Ovary (tissue), 9 donors: ENCODE measurements around the gene CRMP1. TPM values are rescaled to one million over a fixed set of nuclear protein-coding genes. Genes with fewer than 3 reads are reported as not detected.

ENCODE experiments used
- DNase-seq, 5 donors: peaks; one replicate each; pipeline ENCODE4 v3.0.0-alpha.2; 2019 to 2020
- H3K27ac ChIP-seq, 2 donors: fragments of 200-600 bp; one replicate each; pipeline versions ENCODE4 v1.5.1 to v1.8.0; 2019 to 2022
- H3K27me3 ChIP-seq: fragments of 200-600 bp; one replicate; pipeline ENCODE4 v1.8.0; 2022
- H3K36me3 ChIP-seq: fragments of 200-600 bp; sonication (generic); one replicate; pipeline ENCODE4 v1.5.1; 2019
- H3K4me1 ChIP-seq: one replicate; pipeline ENCODE4 v1.8.1; 2013; ENCODE audit warnings: mild to moderate bottlenecking, moderate library complexity; ENCODE audit not compliant: insufficient read depth
- H3K4me3 ChIP-seq: fragments of 200-600 bp; sonication (generic); one replicate; pipeline ENCODE4 v1.5.1; 2017
- H3K9me3 ChIP-seq, 2 donors: fragments of 200-600 bp in 1 of 2; sonication (generic) in 1 of 2; one replicate each; pipeline versions ENCODE4 v1.5.1 to v1.8.1; 2013 to 2019; ENCODE audit warnings: mild to moderate bottlenecking in 1 of 2, moderate library complexity in 1 of 2
- EP300 ChIP-seq: sonication (generic); formaldehyde crosslinking; IDR thresholded peaks from one replicate; pipeline ENCODE4 v1.6.1; 2017; ENCODE audit warnings: antibody characterized with exemption
- POLR2A ChIP-seq: fragments of 450-650 bp; IDR thresholded peaks from one replicate; pipeline ENCODE4 v1.6.1; 2017; ENCODE audit warnings: antibody characterized with exemption, mild to moderate bottlenecking, moderate library complexity
- WGBS, 3 donors: extraction: QIAGEN DNeasy Blood & Tissue Kit in 1 of 3; methylation state at CpG; one replicate each; pipeline versions ENCODE4 v1.1.5 to v1.1.7; 2013 to 2017; 5-methylcytosine and 5-hydroxymethylcytosine counted together
- intact Hi-C, 4 donors: fragments of 100-400 bp; cut with DNase I; formaldehyde crosslinking; loops; one replicate each; pipeline versions ENCODE4 v1.11.0 to v1.15.1; 2022 to 2023
- polyA plus RNA-seq, 2 donors: library from polyadenylated mRNA; stranded (reverse); fragments of 200-250 nt in 1 of 2; fragments of 350-450 nt in 1 of 2; fragmentation: Illumina TruSeq in 1 of 2; extraction: RNeasy Lipid Tissue Mini Kit (QIAGEN cat#74804) in 1 of 2; gene quantifications; one replicate each; pipeline ENCODE4 v1.2.3, GENCODE V29; 2013 to 2014
- total RNA-seq, 7 donors: library from RNA; depleted of rRNA in 2 of 7; stranded (reverse); fragments of >200 nt in 2 of 7; fragmentation: NEBNext Ultra II Directional in 3 of 7; extraction: Animal tissue kit (Norgen Biotek cat#: 25700) in 3 of 7; gene quantifications; one replicate each; pipeline versions ENCODE4 v1.1.0 to v1.2.4, GENCODE V29; 2016 to 2023
- TF ChIP-seq, protein P1 (sequence below), 3 donors: fragments of 450-650 bp in 2 of 3; fragments of 200-600 bp in 1 of 3; IDR thresholded peaks; one replicate each; pipeline versions ENCODE4 v1.5.1 to v1.8.0; 2016 to 2022; ENCODE audit warnings: antibody characterized with exemption in 3 of 3, mild to moderate bottlenecking in 1 of 3
- donor health status: DM: no; HTN: no; CAD: no; lungs with moderate emphysema.
- donor health status: DM: no; HTN: no; CAD: no.
- donor health status: Bipolar disorder and iron deficiency.
- donor health status: DM: yes; HTN: yes; CAD: no.
- donor health status: DM: no; HTN: no; CAD: no.
- donor health status: DM: yes; HTN: yes; CAD: no.

CRMP1 gene
- total and polyA plus RNA-seq, 9 donors: 1.2 to 5.5 (median 4.2) TPM

DNA sequence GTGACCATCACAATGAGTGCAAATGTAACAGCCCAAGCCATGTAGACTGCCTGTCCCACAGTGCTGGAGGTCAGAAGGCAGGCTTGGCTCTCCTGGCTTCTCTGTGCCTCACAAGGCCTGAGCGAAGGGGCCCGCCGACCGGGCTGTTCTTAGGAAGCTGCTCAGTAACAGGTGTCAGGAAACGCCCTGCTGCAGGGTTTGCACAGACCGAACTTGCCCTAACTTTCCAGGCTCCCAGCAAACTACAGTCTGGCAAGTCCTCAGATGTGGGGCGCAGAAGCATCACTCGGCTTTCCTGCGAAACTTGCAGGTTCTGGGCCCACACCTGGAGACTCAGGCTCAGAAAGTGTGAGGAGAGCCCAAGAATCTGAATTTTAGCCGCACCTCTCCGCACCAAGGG is 87.6 kb downstream of the CRMP1 start:
- peaks cover 7% of the 10 kb centered on the region for H3K36me3 ChIP-seq
- no peak for DNase-seq

DNA sequence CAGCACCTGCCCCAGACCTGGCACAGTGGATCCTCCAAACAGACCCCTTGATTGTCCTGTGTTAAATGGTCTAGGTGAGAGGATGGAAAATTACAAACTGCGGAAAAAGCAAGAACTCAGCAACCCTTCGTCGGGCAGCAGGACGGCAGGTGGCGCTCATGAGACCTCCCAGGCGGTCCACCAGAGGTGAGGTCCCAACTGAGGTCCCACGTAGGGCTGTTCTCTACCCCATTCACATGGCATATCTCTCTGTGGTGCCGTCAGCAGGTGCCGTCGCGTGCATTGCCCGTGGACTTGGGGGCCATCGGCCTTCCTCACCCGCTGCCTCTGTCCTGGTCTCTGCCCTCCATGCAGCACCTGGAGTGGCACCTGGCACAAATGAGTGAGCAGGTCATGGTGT is 88.2 kb downstream of the CRMP1 start:
- no peaks in the 10 kb centered on the region for H3K9me3 ChIP-seq
- 89 to 92% (median 90%) methylated on average over 14 of the region's 14 CpGs for WGBS, 3 donors
- intact Hi-C loops: no loop called here
- no peak for DNase-seq
- H3K36me3 ChIP-seq: peaks cover 3% of the 10 kb centered on the region
- no peak overlapping the region for H3K4me3 ChIP-seq
- H3K4me1 ChIP-seq: no peaks in the 10 kb centered on the region
- H3K27ac ChIP-seq: no peak overlapping the region
- TF ChIP-seq POLR2A (no peak), EP300 (no peak)
- TF ChIP-seq, protein P1, sequence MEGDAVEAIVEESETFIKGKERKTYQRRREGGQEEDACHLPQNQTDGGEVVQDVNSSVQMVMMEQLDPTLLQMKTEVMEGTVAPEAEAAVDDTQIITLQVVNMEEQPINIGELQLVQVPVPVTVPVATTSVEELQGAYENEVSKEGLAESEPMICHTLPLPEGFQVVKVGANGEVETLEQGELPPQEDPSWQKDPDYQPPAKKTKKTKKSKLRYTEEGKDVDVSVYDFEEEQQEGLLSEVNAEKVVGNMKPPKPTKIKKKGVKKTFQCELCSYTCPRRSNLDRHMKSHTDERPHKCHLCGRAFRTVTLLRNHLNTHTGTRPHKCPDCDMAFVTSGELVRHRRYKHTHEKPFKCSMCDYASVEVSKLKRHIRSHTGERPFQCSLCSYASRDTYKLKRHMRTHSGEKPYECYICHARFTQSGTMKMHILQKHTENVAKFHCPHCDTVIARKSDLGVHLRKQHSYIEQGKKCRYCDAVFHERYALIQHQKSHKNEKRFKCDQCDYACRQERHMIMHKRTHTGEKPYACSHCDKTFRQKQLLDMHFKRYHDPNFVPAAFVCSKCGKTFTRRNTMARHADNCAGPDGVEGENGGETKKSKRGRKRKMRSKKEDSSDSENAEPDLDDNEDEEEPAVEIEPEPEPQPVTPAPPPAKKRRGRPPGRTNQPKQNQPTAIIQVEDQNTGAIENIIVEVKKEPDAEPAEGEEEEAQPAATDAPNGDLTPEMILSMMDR (IDR thresholded peaks at IDR 0.05): no peak
- H3K27me3 ChIP-seq: no peaks in the 10 kb centered on the region

More for the DNA sequence above, 87.6 kb downstream of the CRMP1 start:
- Histone ChIP-seq H3K9me3 (no peaks in the 10 kb centered on the region), H3K27me3 (no peaks in the 10 kb centered on the region), H3K4me3 (no peak overlapping the region), H3K27ac (no peak overlapping the region), H3K4me1 (no peaks in the 10 kb centered on the region)
- TF ChIP-seq, protein P1 (IDR thresholded peaks at IDR 0.05): no peak
- TF ChIP-seq EP300 (no peak), POLR2A (no peak)
- 89 to 95% (median 92%) methylated on average over 11 of the region's 11 CpGs for WGBS, 3 donors
- intact Hi-C loops: no loop called here

DNA sequence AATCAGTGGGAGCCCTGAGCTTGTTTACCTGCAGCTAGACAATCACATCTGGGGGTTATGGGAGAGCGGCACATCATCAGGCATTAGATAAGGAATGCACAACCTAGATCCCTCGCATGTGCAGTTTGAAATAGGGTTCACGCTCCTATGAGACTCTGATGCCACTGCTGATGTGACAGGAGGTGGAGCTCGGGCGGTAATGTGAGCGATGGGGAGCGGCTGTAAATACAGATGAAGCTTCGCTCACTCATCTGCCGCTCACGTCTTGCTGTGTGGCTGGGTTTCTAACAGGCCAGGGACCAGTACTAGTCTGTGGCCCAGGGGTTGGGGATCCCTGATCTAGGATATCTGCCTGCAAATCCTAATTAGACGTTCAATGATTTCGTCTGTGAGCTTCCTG is 90.3 kb downstream of the CRMP1 start:
- H3K9me3 ChIP-seq: no peaks in the 10 kb centered on the region
- no peak overlapping the region for H3K4me3 ChIP-seq
- H3K27ac ChIP-seq: no peak overlapping the region
- intact Hi-C loops: no loop called here
- H3K4me1 ChIP-seq: no peaks in the 10 kb centered on the region
- 88 to 95% (median 92%) methylated on average over 12 of the region's 12 CpGs for WGBS, 3 donors
- H3K36me3 ChIP-seq: no peaks in the 10 kb centered on the region
- H3K27me3 ChIP-seq: no peaks in the 10 kb centered on the region
- DNase-seq: no peak
- no peak for TF ChIP-seq EP300
- no peak for TF ChIP-seq POLR2A
- TF ChIP-seq, protein P1 (IDR thresholded peaks at IDR 0.05): no peak

DNA sequence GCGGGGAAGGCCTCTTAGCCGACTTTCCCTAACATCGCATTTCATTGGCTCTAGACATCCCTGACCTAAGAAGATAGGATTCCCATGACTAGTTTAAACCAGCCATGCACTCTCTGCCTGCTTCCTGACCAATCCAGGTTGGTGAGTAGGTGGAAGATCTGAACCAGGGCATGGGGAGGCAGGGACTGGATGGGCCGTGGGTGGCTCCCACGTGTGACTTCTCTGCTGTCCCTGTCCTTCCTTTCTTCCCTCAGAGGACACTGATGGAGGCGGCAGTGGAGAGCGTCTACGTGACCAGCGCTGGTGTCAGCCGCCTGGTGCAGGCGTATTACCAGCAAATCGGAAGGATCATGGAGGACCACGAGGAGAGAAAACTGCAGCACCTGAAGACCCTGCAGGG is 91.2 kb downstream of the CRMP1 start:
- no peak overlapping the region for H3K27ac ChIP-seq
- H3K4me1 ChIP-seq: no peaks in the 10 kb centered on the region
- 87 to 94% (median 91%) methylated on average over 13 of the region's 13 CpGs for WGBS, 3 donors
- intact Hi-C loops: no loop called here
- H3K27me3 ChIP-seq: no peaks in the 10 kb centered on the region
- TF ChIP-seq, protein P1 (IDR thresholded peaks at IDR 0.05): no peak
- TF ChIP-seq POLR2A (no peak), EP300 (no peak)
- no peaks in the 10 kb centered on the region for H3K9me3 ChIP-seq
- H3K36me3 ChIP-seq: no peaks in the 10 kb centered on the region
- no peak overlapping the region for H3K4me3 ChIP-seq
- no peak for DNase-seq
